ENCODE measurements around the gene KAT2A.

GRCh38 chr17:42113293-42114069 lies 7.7 kb downstream of the KAT2A start:
- no peak for TF ChIP-seq CTCF (IDR thresholded peaks at IDR 0.05)
- no peak for TF ChIP-seq POLR2A (IDR thresholded peaks at IDR 0.05)
